H1 (cell line): Measurements from ENCODE around the gene WNT3A. TPM values are rescaled to one million over a fixed set of nuclear protein-coding genes. Genes with fewer than 3 reads are reported as not detected.

Experiments used
- CTCF ChIA-PET: fragments of 300-600 bp; sonication (Branson Sonifier 250); formaldehyde crosslinking; loops from one replicate; lab custom pipeline; 2021; ENCODE audit not compliant: partially characterized antibody; lab: Charles Lee
- POLR2A ChIA-PET: fragments of 300-600 bp; sonication (Branson Sonifier 250); formaldehyde crosslinking; loops from one replicate; lab custom pipeline; 2021; ENCODE audit warnings: inconsistent platforms; ENCODE audit not compliant: partially characterized antibody; lab: Charles Lee
- DNase-seq, 2 experiments: peaks; one replicate each; pipeline versions ENCODE4 v3.0.0 to v3.0.0-alpha.2; 2010 to 2022; ENCODE audit warnings: low spot score in 2 of 2, low read depth in 1 of 2, mixed read lengths in 1 of 2
- FAIRE-seq: peaks from 2 replicates; lab custom pipeline; 2011; peaks lifted over from hg19 to GRCh38; lab: Jason Lieb, UNC
- H2AFZ ChIP-seq: 2 replicates; pipeline ENCODE4 v1.8.1; 2012; ENCODE audit warnings: low read length, inconsistent platforms
- H2AK5ac ChIP-seq: 2 replicates; pipeline ENCODE4 v1.6.1; 2013; ENCODE audit warnings: low read depth, low read length
- H2BK120ac ChIP-seq: replicated peaks from 2 replicates; pipeline ENCODE3; 2013; ENCODE audit warnings: low read depth, low read length, inconsistent platforms
- H2BK12ac ChIP-seq: 2 replicates; pipeline ENCODE4 v1.6.1; 2013; ENCODE audit warnings: low read depth, low read length
- H2BK15ac ChIP-seq: 2 replicates; pipeline ENCODE4 v1.6.1; 2013; ENCODE audit warnings: low read length
- H2BK20ac ChIP-seq: 2 replicates; pipeline ENCODE4 v1.6.1; 2013; ENCODE audit warnings: low read length
- H2BK5ac ChIP-seq: 2 replicates; pipeline ENCODE4 v1.6.1; 2013; ENCODE audit warnings: low read depth, low read length
- H3K14ac ChIP-seq: 2 replicates; pipeline ENCODE4 v1.6.1; 2013; ENCODE audit warnings: inconsistent platforms; ENCODE audit not compliant: insufficient read length
- H3K18ac ChIP-seq: 2 replicates; pipeline ENCODE4 v1.6.1; 2013; ENCODE audit warnings: low read length; ENCODE audit errors: extremely low read depth
- H3K23ac ChIP-seq: 2 replicates; pipeline ENCODE4 v1.6.1; 2013; ENCODE audit warnings: inconsistent platforms; ENCODE audit not compliant: insufficient read length
- H3K23me2 ChIP-seq: 2 replicates; pipeline ENCODE4 v1.6.1; 2013; ENCODE audit warnings: low read depth, low read length
- H3K27ac ChIP-seq: 2 replicates; pipeline ENCODE4 v1.6.1; 2011; ENCODE audit warnings: low read depth, low read length, inconsistent platforms
- H3K27me3 ChIP-seq, 4 experiments: replicated peaks in 1 of 4; 1 replicate in 1 of 4; 2 replicates in 3 of 4; pipeline versions ENCODE4 v1.6.1 to v1.8.1; 2011 to 2013; ENCODE audit warnings: low read length in 3 of 4, mild to moderate bottlenecking in 3 of 4, inconsistent platforms in 2 of 4, mixed read lengths in 2 of 4, moderate library complexity in 1 of 4; ENCODE audit not compliant: control insufficient read depth in 3 of 4, insufficient read depth in 3 of 4; ENCODE audit errors: extremely low read depth in 1 of 4
- H3K36me3 ChIP-seq, 4 experiments: 2 replicates each; pipeline versions ENCODE4 v1.6.1 to v1.8.1; 2011 to 2013; ENCODE audit warnings: mild to moderate bottlenecking in 4 of 4, low read length in 3 of 4, moderate library complexity in 2 of 4, control low read depth in 1 of 4, inconsistent platforms in 1 of 4; ENCODE audit not compliant: insufficient read depth in 4 of 4, control insufficient read depth in 2 of 4
- H3K4ac ChIP-seq: replicated peaks from 2 replicates; pipeline ENCODE3; 2013; ENCODE audit warnings: low read length, low read depth, mixed read lengths, inconsistent platforms; ENCODE audit not compliant: insufficient read length
- H3K4me1 ChIP-seq, 4 experiments: replicated peaks in 1 of 4; 1 replicate in 1 of 4; 2 replicates in 3 of 4; pipeline versions ENCODE4 v1.6.1 to v1.8.1; 2011 to 2013; ENCODE audit warnings: low read length in 3 of 4, inconsistent platforms in 2 of 4, mixed read lengths in 1 of 4; ENCODE audit not compliant: insufficient read depth in 4 of 4, control insufficient read depth in 3 of 4
- H3K4me2 ChIP-seq, 2 experiments: 2 replicates each; pipeline versions ENCODE4 v1.6.1 to v1.8.1; 2011 to 2013; ENCODE audit warnings: low read depth in 2 of 2, low read length in 2 of 2, control low read depth in 1 of 2, inconsistent platforms in 1 of 2, mild to moderate bottlenecking in 1 of 2; ENCODE audit not compliant: insufficient read depth in 1 of 2
- H3K4me3 ChIP-seq, 4 experiments: fragments of 200-600, 300-600 bp in 1 of 4; sonication (generic), shearing (Covaris generic), sonication (Bioruptor Twin) in 1 of 4; 2 replicates each; pipeline versions ENCODE4 v1.5.1 to v1.8.1; 2011 to 2016; ENCODE audit warnings: low read length in 4 of 4, low read depth in 3 of 4, control low read depth in 2 of 4, inconsistent platforms in 2 of 4, mild to moderate bottlenecking in 2 of 4, mixed read lengths in 1 of 4, moderate library complexity in 1 of 4; ENCODE audit not compliant: insufficient read depth in 2 of 4; ENCODE audit errors: extremely low read depth in 1 of 4
- H3K56ac ChIP-seq: replicated peaks from 2 replicates; pipeline ENCODE3; 2013; ENCODE audit warnings: low read depth, mild to moderate bottlenecking, mixed read lengths, low read length, inconsistent platforms; ENCODE audit not compliant: insufficient read length
- H3K79me1 ChIP-seq: 2 replicates; pipeline ENCODE4 v1.6.1; 2013; ENCODE audit warnings: low read depth, low read length, control low read depth
- H3K79me2 ChIP-seq, 2 experiments: 2 replicates each; pipeline versions ENCODE4 v1.6.1 to v1.8.1; 2012 to 2013; ENCODE audit warnings: low read length in 2 of 2, mild to moderate bottlenecking in 2 of 2, inconsistent platforms in 1 of 2; ENCODE audit not compliant: insufficient read depth in 2 of 2, control insufficient read depth in 1 of 2
- H3K9ac ChIP-seq, 4 experiments: replicated peaks in 1 of 4; 1 replicate in 1 of 4; 2 replicates in 3 of 4; pipeline versions ENCODE4 v1.6.1 to v1.8.1; 2011 to 2013; ENCODE audit warnings: low read depth in 3 of 4, low read length in 3 of 4, control low read depth in 2 of 4, mild to moderate bottlenecking in 2 of 4, moderate library complexity in 2 of 4, inconsistent platforms in 1 of 4; ENCODE audit errors: extremely low read depth in 1 of 4
- H3K9me3 ChIP-seq, 2 experiments: 2 replicates each; pipeline versions ENCODE4 v1.6.1 to v1.8.1; 2012 to 2013; ENCODE audit warnings: mild to moderate bottlenecking in 2 of 2, moderate library complexity in 2 of 2, control low read depth in 1 of 2, inconsistent platforms in 1 of 2, low read depth in 1 of 2, low read length in 1 of 2, mixed read lengths in 1 of 2; ENCODE audit not compliant: insufficient read depth in 2 of 2
- H4K20me1 ChIP-seq, 2 experiments: replicated peaks in 1 of 2; 2 replicates each; pipeline versions ENCODE3 to v1.8.1; 2011 to 2013; ENCODE audit warnings: inconsistent platforms in 2 of 2, low read length in 2 of 2, mild to moderate bottlenecking in 1 of 2; ENCODE audit not compliant: insufficient read depth in 2 of 2, control insufficient read depth in 1 of 2
- H4K5ac ChIP-seq: 2 replicates; pipeline ENCODE4 v1.6.1; 2013; ENCODE audit warnings: low read length, low read depth, mixed read lengths, inconsistent platforms; ENCODE audit not compliant: insufficient read length
- H4K8ac ChIP-seq: 2 replicates; pipeline ENCODE4 v1.8.0; 2013; ENCODE audit warnings: mild to moderate bottlenecking, moderate library complexity, low read length, inconsistent platforms; ENCODE audit not compliant: insufficient read depth; ENCODE audit errors: extremely low read depth
- H4K91ac ChIP-seq: replicated peaks from 2 replicates; pipeline ENCODE3; 2013; ENCODE audit warnings: low read length, mixed read lengths, inconsistent platforms; ENCODE audit not compliant: insufficient read length
- BRCA1 ChIP-seq: IDR thresholded peaks from 2 replicates; pipeline ENCODE4 v1.6.1; 2012; ENCODE audit warnings: low read depth, low read length, improper control_type of control experiment
- E2F6 ChIP-seq: IDR thresholded peaks from 2 replicates; pipeline ENCODE4 v1.6.1; 2012; ENCODE audit warnings: inconsistent platforms
- EGR1 ChIP-seq: IDR thresholded peaks from 2 replicates; pipeline ENCODE4 v1.6.1; 2011; ENCODE audit warnings: low read depth, low read length, borderline replicate concordance
- GTF2F1 ChIP-seq: IDR thresholded peaks from 2 replicates; pipeline ENCODE4 v1.6.1; 2012; ENCODE audit warnings: low read depth, low read length, improper control_type of control experiment, borderline replicate concordance
- HDAC6 ChIP-seq: IDR thresholded peaks from one replicate; pipeline ENCODE4 v1.7.1; 2012; ENCODE audit warnings: low read depth, mild to moderate bottlenecking, inconsistent platforms, low read length, moderate library complexity
- KDM4A ChIP-seq: IDR thresholded peaks from one replicate; pipeline ENCODE4 v1.7.1; 2012; ENCODE audit warnings: low read depth, mild to moderate bottlenecking, moderate library complexity, low read length, inconsistent platforms; ENCODE audit not compliant: severe bottlenecking
- NANOG ChIP-seq: IDR thresholded peaks from 2 replicates; pipeline ENCODE4 v1.6.1; 2011; ENCODE audit warnings: low read length, low read depth, mild to moderate bottlenecking, inconsistent platforms; ENCODE audit not compliant: insufficient read depth, poor library complexity, severe bottlenecking
- SIRT6 ChIP-seq: IDR thresholded peaks from one replicate; pipeline ENCODE4 v1.7.1; 2012; ENCODE audit warnings: low read length, inconsistent platforms
- SIX5 ChIP-seq: IDR thresholded peaks from 2 replicates; pipeline ENCODE4 v1.6.1; 2011; ENCODE audit warnings: mild to moderate bottlenecking, low read depth, low read length
- SP2 ChIP-seq: IDR thresholded peaks from 2 replicates; pipeline ENCODE4 v1.6.1; 2012; ENCODE audit warnings: mild to moderate bottlenecking, low read length, inconsistent platforms
- TAF7 ChIP-seq: optimal IDR thresholded peaks from 2 replicates; pipeline ENCODE3; 2011; ENCODE audit warnings: low read depth, mild to moderate bottlenecking, inconsistent platforms, low read length, moderate library complexity, borderline replicate concordance
- WGBS, 2 experiments: shearing (Covaris generic) in 1 of 2; methylation state at CpG; one replicate each; pipeline versions ENCODE4 v1.1.6 to v1.1.7; 2013 to 2015; ENCODE audit warnings: low lambda C conversion rate in 2 of 2, mixed read lengths in 2 of 2, inconsistent platforms in 1 of 2, low coverage in 1 of 2, missing lambda C conversion rate in 1 of 2; ENCODE audit not compliant: insufficient replicate concordance in 2 of 2, insufficient coverage in 1 of 2, insufficient read length in 1 of 2; ENCODE audit errors: extremely low coverage in 1 of 2, missing lambda C conversion rate in 1 of 2; 5-methylcytosine and 5-hydroxymethylcytosine counted together
- polyA plus RNA-seq, 7 experiments: library from polyadenylated mRNA; depleted of rRNA in 3 of 7; stranded (reverse) in 5 of 7; unstranded in 2 of 7; fragments of >200 nt in 5 of 7; fragments of 200-250 nt in 2 of 7; gene quantifications; 1 replicate in 5 of 7; 2 replicates in 1 of 7; 4 replicates in 1 of 7; pipeline versions ENCODE4 v1.2.1 to v1.2.3, GENCODE V29; 2011 to 2013; ENCODE audit warnings: missing spikeins in 2 of 7, mixed read lengths in 2 of 7
- total RNA-seq: library from RNA; stranded (reverse); fragmentation: NEBNext Ultra II Directional; extraction: Animal tissue kit (Norgen Biotek cat#: 25700); gene quantifications from 2 replicates; pipeline ENCODE4 v1.2.1, GENCODE V29; 2021

The WNT3A gene
- total and polyA plus RNA-seq, 2 of the 8 experiments (the other 6 are each of a cell fraction or from before 2014, with no cell fraction given), result 0.08 to 0.19 TPM

GRCh38 chr1:228088586-228089498 is 82.0 kb downstream of the WNT3A start:
- Histone ChIP-seq H3K4me2 (no peak overlapping the region), H3K9me3 (peaks cover 0 to under 1% of the 10 kb centered on the region in 2 experiments; a peak in 1 of 4 replicates), H2BK12ac (no peak overlapping the region), H3K4ac (no peak overlapping the region), H3K23me2 (peaks cover 3% of the 10 kb centered on the region), H3K23ac (no peak overlapping the region), H2BK20ac (no peak overlapping the region), H2AK5ac (no peak overlapping the region), H4K91ac (no peak overlapping the region), H3K36me3 (no peaks in the 10 kb centered on the region), H3K27me3 (no peaks in the 10 kb centered on the region), H3K56ac (no peak overlapping the region), H3K79me2 (peaks cover 96 to 100% of the 10 kb centered on the region in 2 experiments), H3K4me3 (no peak overlapping the region), H3K27ac (no peak overlapping the region), H4K20me1 (peaks cover 68 to 82% of the 10 kb centered on the region in 2 experiments), H3K9ac (no peak overlapping the region), H3K4me1 (peaks cover 4 to 14% (median 10%) of the 10 kb centered on the region in 4 experiments), H2BK5ac (0 out of 2 replicates have a peak overlapping the region, but pooled peaks have one; percentile 12), H2AFZ (no peak overlapping the region), H3K79me1 (peaks cover 45% of the 10 kb centered on the region), H3K14ac (no peak overlapping the region), H4K8ac (peak overlapping the region; percentile 29; the same call in 1 of the 2 replicates), H2BK120ac (no peak overlapping the region), H2BK15ac (no peak overlapping the region), H4K5ac (no peak overlapping the region), H3K18ac (no peak overlapping the region)
- POLR2A ChIA-PET, result interaction anchor here (1.3 to 7.1 kb wide), 2 partner anchors 11 to 15 kb away, joined by 3 to 53 read pairs; no protein-coding TSS in a partner anchor
- no peak for DNase-seq
- CTCF ChIA-PET, result interaction anchor here (0.9 to 2.7 kb wide), 3 partner anchors 12 to 85 kb away, joined by 3 to 13 read pairs (median 3); no protein-coding TSS in a partner anchor
- 87% methylated on average over 21 of the region's 21 CpGs; no CpG with 5 or more reads in 1 of the 2 experiments for WGBS, 2 experiments
- FAIRE-seq, result no peak
- TF ChIP-seq BRCA1 (no peak), HDAC6 (no peak), SIX5 (no peak), NANOG (no peak), E2F6 (no peak), GTF2F1 (no peak), SIRT6 (no peak), SP2 (no peak), EGR1 (no peak), KDM4A (no peak), TAF7 (no peak)
